IMR-90 (cell line): ENCODE data around the gene PCBP3. TPM values are rescaled to one million over a fixed set of nuclear protein-coding genes. Genes with fewer than 3 reads are reported as not detected.

Source experiments
- ATAC-seq: fragments of 200-7000 bp; cut with Tn5 transposase; 2 replicates; pipeline ENCODE4 v1.9.1; 2020; ENCODE audit warnings: low read depth, mild to moderate bottlenecking, moderate library complexity
- BruUV-seq: library from RNA; stranded (reverse); fragments of 400-500 nt; replicated peaks from 2 replicates; lab custom pipeline; 2021; lab: Mats Ljungman, UMichigan
- CTCF ChIA-PET: fragments of 300-600 bp; formaldehyde crosslinking; extraction: SDS; loops from one replicate; lab custom pipeline; 2021; ENCODE audit warnings: antibody characterized with exemption; lab: Yijun Ruan, JAX
- POLR2A ChIA-PET: fragments of 300-600 bp; sonication (Branson Sonifier 250); formaldehyde crosslinking; loops from one replicate; lab custom pipeline; 2022; ENCODE audit warnings: antibody characterized with exemption; ENCODE audit not compliant: unreplicated experiment; lab: Charles Lee
- DNase-seq: peaks from one replicate; pipeline ENCODE4 v3.0.0; 2013
- H2AFZ ChIP-seq: replicated peaks from 2 replicates; pipeline ENCODE3; 2013; ENCODE audit warnings: low read length, mild to moderate bottlenecking; ENCODE audit not compliant: poor library complexity
- H2AK5ac ChIP-seq: 2 replicates; pipeline ENCODE4 v1.6.1; 2013; ENCODE audit warnings: low read depth, low read length, inconsistent platforms
- H2AK9ac ChIP-seq: replicated peaks from 2 replicates; pipeline ENCODE3; 2013; ENCODE audit warnings: mild to moderate bottlenecking, low read depth, low read length, moderate library complexity; ENCODE audit not compliant: poor library complexity
- H2BK120ac ChIP-seq: 2 replicates; pipeline ENCODE4 v1.6.1; 2013; ENCODE audit warnings: low read depth, low read length, inconsistent platforms
- H2BK15ac ChIP-seq: 3 replicates; pipeline ENCODE4 v1.6.1; 2013; ENCODE audit warnings: low read depth, low read length, inconsistent platforms
- H2BK20ac ChIP-seq: 2 replicates; pipeline ENCODE4 v1.6.1; 2013; ENCODE audit warnings: low read depth, mild to moderate bottlenecking, inconsistent platforms, low read length, moderate library complexity
- H2BK5ac ChIP-seq: 2 replicates; pipeline ENCODE4 v1.6.1; 2013; ENCODE audit warnings: mild to moderate bottlenecking, low read depth, low read length, inconsistent platforms; ENCODE audit not compliant: poor library complexity, severe bottlenecking
- H3K14ac ChIP-seq: replicated peaks from 2 replicates; pipeline ENCODE4 v1.6.1; 2013; ENCODE audit warnings: low read depth, low read length, inconsistent platforms
- H3K18ac ChIP-seq: 2 replicates; pipeline ENCODE4 v1.6.1; 2013; ENCODE audit warnings: low read depth, low read length, control low read depth
- H3K23ac ChIP-seq: 2 replicates; pipeline ENCODE4 v1.6.1; 2013; ENCODE audit warnings: low read depth, low read length, inconsistent platforms
- H3K27ac ChIP-seq: 2 replicates; pipeline ENCODE4 v1.5.1; 2013; ENCODE audit warnings: mild to moderate bottlenecking, control low read depth, low read length; ENCODE audit not compliant: insufficient read depth
- H3K27me3 ChIP-seq: 2 replicates; pipeline ENCODE4 v1.6.1; 2013; ENCODE audit warnings: low read length; ENCODE audit not compliant: control insufficient read depth, insufficient read depth
- H3K36me3 ChIP-seq: 2 replicates; pipeline ENCODE4 v1.6.1; 2013; ENCODE audit warnings: low read length, mixed read lengths; ENCODE audit not compliant: control insufficient read depth, insufficient read depth
- H3K4ac ChIP-seq: 2 replicates; pipeline ENCODE4 v1.6.1; 2013; ENCODE audit warnings: low read depth, low read length, inconsistent platforms
- H3K4me1 ChIP-seq: 2 replicates; pipeline ENCODE4 v1.6.1; 2013; ENCODE audit warnings: low read length, mixed read lengths; ENCODE audit not compliant: control insufficient read depth, insufficient read depth
- H3K4me2 ChIP-seq: 2 replicates; pipeline ENCODE4 v1.6.1; 2013; ENCODE audit warnings: low read depth, mild to moderate bottlenecking, control low read depth, low read length, moderate library complexity
- H3K4me3 ChIP-seq: 2 replicates; pipeline ENCODE4 v1.5.1; 2013; ENCODE audit warnings: low read depth, mild to moderate bottlenecking, control low read depth, low read length, moderate library complexity; ENCODE audit not compliant: insufficient read depth
- H3K56ac ChIP-seq: 2 replicates; pipeline ENCODE4 v1.6.1; 2013; ENCODE audit warnings: low read length, inconsistent platforms; ENCODE audit not compliant: insufficient read depth; ENCODE audit errors: extremely low read depth
- H3K79me1 ChIP-seq, 2 experiments: 2 replicates each; pipeline ENCODE4 v1.6.1; 2013; ENCODE audit warnings: low read length in 2 of 2, inconsistent platforms in 1 of 2, low read depth in 1 of 2
- H3K9ac ChIP-seq: 2 replicates; pipeline ENCODE4 v1.6.1; 2013; ENCODE audit warnings: low read depth, low read length, control low read depth
- H3K9me1 ChIP-seq: 2 replicates; pipeline ENCODE4 v1.6.1; 2013; ENCODE audit warnings: low read length, inconsistent platforms; ENCODE audit not compliant: insufficient read depth
- H3K9me3 ChIP-seq: 2 replicates; pipeline ENCODE4 v1.6.1; 2013; ENCODE audit warnings: low read length; ENCODE audit not compliant: control insufficient read depth, insufficient read depth
- H4K20me1 ChIP-seq: 2 replicates; pipeline ENCODE4 v1.6.1; 2013; ENCODE audit warnings: low read length, inconsistent platforms; ENCODE audit not compliant: insufficient read depth
- H4K5ac ChIP-seq: 2 replicates; pipeline ENCODE4 v1.6.1; 2013; ENCODE audit warnings: mild to moderate bottlenecking, low read depth, low read length, control low read depth
- H4K8ac ChIP-seq, 2 experiments: 2 replicates each; pipeline ENCODE4 v1.6.1; 2013; ENCODE audit warnings: low read depth in 2 of 2, low read length in 2 of 2, control low read depth in 1 of 2, inconsistent platforms in 1 of 2
- H4K91ac ChIP-seq: 2 replicates; pipeline ENCODE4 v1.6.1; 2013; ENCODE audit warnings: low read depth, low read length, inconsistent platforms; ENCODE audit not compliant: insufficient read depth
- FOS ChIP-seq: fragments of 150-350 bp; IDR thresholded peaks from 2 replicates; pipeline ENCODE4 v1.6.1; 2016; ENCODE audit warnings: low read depth, low read length
- MAFK ChIP-seq: IDR thresholded peaks from 2 replicates; pipeline ENCODE4 v1.6.1; 2012; ENCODE audit warnings: low read depth, low read length, improper control_type of control experiment
- MXI1 ChIP-seq: IDR thresholded peaks from 2 replicates; pipeline ENCODE4 v1.6.1; 2012; ENCODE audit warnings: low read depth, mild to moderate bottlenecking, low read length, moderate library complexity, borderline replicate concordance
- RCOR1 ChIP-seq: IDR thresholded peaks from 2 replicates; pipeline ENCODE4 v1.6.1; 2012; ENCODE audit warnings: mild to moderate bottlenecking, low read length, improper control_type of control experiment; ENCODE audit not compliant: insufficient replicate concordance
- RFX5 ChIP-seq: IDR thresholded peaks from 2 replicates; pipeline ENCODE4 v1.8.0; 2012; ENCODE audit warnings: low read depth, mild to moderate bottlenecking, low read length, moderate library complexity
- SMC3 ChIP-seq: fragments of 150-350 bp; IDR thresholded peaks from 2 replicates; pipeline ENCODE4 v1.6.1; 2016; ENCODE audit warnings: low read depth, mild to moderate bottlenecking, antibody characterized with exemption, low read length, moderate library complexity
- WGBS, 2 experiments: methylation state at CpG; one replicate each; pipeline versions ENCODE4 v1.1.5 to v1.1.7; 2013; ENCODE audit warnings: missing lambda C conversion rate in 2 of 2; ENCODE audit not compliant: insufficient read length in 1 of 2; ENCODE audit errors: extremely low coverage in 2 of 2; 5-methylcytosine and 5-hydroxymethylcytosine counted together
- dilution Hi-C: fragments of 300-500 bp; cut with HindIII; formaldehyde crosslinking; loops from one replicate; pipeline ENCODE4 v1.14.3; 2018; ENCODE audit warnings: low sequenced_read_pairs; ENCODE audit not compliant: unreplicated experiment
- in situ Hi-C: fragments of 300-500 bp; cut with MboI; formaldehyde crosslinking; loops from 3 replicates; pipeline ENCODE4 v1.14.3; 2019; ENCODE audit warnings: low sequenced_read_pairs, inconsistent platforms, mixed read lengths
- intact Hi-C: fragments of 100-400 bp; cut with micrococcal nuclease; formaldehyde crosslinking; loops from 2 replicates; pipeline ENCODE4 v1.10.0; 2022
- polyA plus RNA-seq, 3 experiments: library from polyadenylated mRNA; depleted of rRNA; stranded (reverse); fragments of >200 nt; gene quantifications; 2 replicates each; pipeline ENCODE4 v1.2.3, GENCODE V29; 2012; ENCODE audit warnings: low replicate concordance in 1 of 3
- total RNA-seq: library from RNA; depleted of rRNA; stranded (reverse); fragments of >200 nt; gene quantifications from 2 replicates; pipeline ENCODE4 v1.2.3, GENCODE V29; 2012
- TF ChIP-seq, protein P1 (sequence below): conservative IDR thresholded peaks from 2 replicates; pipeline ENCODE4 v1.5.1; 2012; ENCODE audit warnings: mild to moderate bottlenecking, low read depth, low read length, improper control_type of control experiment
- TF ChIP-seq, protein P2 (sequence below): fragments of 150-350 bp; IDR thresholded peaks from 2 replicates; pipeline ENCODE4 v1.6.1; 2017; ENCODE audit warnings: mild to moderate bottlenecking, antibody characterized with exemption, low read length, low read depth
- TF ChIP-seq, protein P3 (sequence below): fragments of 150-350 bp; IDR thresholded peaks from 2 replicates; pipeline ENCODE4 v1.6.1; 2016; ENCODE audit warnings: low read depth, mild to moderate bottlenecking, low read length, moderate library complexity, borderline replicate concordance

PCBP3 gene
- total and polyA plus RNA-seq, 2 of the 4 experiments (the other 2 are of a cell fraction): 2.9 to 3.9 TPM

DNA sequence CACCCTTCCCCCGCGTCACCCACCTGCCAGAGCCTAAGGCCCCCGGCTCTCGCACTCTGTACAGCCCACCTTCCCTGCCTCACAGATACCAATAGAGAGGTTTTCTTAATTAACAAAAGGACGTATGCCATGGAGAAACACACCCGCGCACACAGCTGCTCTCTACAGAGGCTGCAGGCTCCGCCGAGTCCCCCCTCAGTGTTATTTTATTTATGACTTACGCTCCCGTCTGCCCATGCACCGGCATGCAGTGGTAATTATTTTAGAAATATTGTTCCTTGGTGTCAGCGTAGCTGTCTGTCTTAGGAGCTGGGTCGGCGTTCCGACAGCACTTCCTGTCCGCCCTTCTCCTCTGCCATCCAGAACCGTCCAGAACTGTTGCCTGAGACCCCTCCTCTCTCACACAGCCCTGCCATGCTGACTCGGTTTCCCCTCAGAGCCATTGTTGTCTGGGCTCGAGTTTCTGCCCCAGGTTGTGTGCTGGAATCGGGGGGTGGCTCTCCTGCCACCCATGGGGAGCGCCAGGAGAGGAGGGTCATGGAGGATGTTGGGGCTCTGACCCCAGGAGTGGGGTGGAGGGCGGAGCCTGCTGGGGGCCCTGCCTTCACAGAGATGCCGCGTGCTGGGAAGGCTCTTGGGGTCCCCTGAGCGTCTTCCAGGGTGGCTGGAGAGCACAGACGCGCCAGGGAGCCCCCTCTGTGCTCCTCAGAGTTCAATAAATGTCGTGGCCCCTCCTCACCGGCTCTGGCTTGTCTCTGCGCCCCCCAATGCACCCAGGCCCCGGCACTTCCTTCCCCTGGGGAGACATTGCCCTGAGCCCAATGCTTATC, 298.4 kb downstream of the PCBP3 start (continued):
- no peak for TF ChIP-seq RCOR1

DNA sequence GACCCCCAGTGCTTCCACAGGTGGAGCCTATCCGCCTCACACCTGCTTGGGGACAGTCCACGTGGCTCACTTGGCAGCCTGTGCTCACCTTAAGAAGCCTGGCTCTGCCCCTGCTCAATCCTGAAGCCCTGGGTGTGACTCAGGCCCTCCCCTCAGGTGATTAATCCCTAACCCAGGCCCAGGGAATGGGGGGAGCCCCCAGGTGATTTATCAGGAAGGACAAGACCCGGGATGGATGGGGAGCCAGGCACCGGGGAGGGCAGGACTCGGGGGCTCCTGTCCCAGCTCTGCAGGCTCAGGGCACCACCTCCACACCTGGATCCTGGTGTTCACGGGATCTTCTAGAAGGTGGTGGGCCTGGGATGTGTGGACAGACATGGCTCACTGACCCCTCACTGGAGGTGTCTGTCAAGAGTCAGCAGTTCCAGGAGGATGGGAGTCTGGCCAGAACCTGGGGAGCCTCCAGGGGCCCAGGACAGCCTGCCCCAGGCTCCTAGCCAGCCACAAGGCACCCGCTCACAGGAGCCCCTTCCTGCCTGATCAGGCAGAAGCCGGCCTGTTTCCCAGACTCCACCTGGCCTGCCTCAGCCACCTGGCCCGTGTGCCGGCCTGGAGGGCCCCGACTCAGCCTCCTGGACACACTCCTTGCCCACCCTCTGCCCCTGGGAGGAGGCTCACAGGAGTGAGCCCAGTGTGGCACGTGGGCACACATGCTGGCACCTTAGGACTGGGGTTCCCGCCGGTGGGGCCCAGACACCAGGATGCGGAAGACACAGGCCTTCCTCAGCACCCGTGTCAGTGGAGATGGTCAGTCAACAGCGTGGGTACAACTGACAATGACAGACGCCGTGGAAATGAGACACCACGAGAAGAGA, 299.5 kb downstream of the PCBP3 start:
- BruUV-seq: no TSS peak
- no peaks in the 10 kb centered on the region for H4K20me1 ChIP-seq
- H4K8ac ChIP-seq: no peak overlapping the region
- H3K4me1 ChIP-seq: no peaks in the 10 kb centered on the region
- H2BK5ac ChIP-seq: no peak overlapping the region
- no peak overlapping the region for H3K9ac ChIP-seq
- no peak overlapping the region for H3K27ac ChIP-seq
- H3K79me1 ChIP-seq: no peaks in the 10 kb centered on the region
- ATAC-seq (no peak), DNase-seq (no peak)
- CTCF ChIA-PET: no interaction called here
- H2BK120ac ChIP-seq: no peak overlapping the region
- no peak overlapping the region for H4K91ac ChIP-seq
- no peak overlapping the region for H3K4me2 ChIP-seq
- H2BK20ac ChIP-seq: no peak overlapping the region
- H3K14ac ChIP-seq: no peak overlapping the region
- H3K36me3 ChIP-seq: no peaks in the 10 kb centered on the region
- no peak overlapping the region for H2AK5ac ChIP-seq
- no peak overlapping the region for H3K4me3 ChIP-seq
- no peak overlapping the region for H2BK15ac ChIP-seq
- H3K18ac ChIP-seq: no peak overlapping the region
- no peaks in the 10 kb centered on the region for H3K9me3 ChIP-seq
- H2AK9ac ChIP-seq: no peak overlapping the region
- H3K4ac ChIP-seq: no peak overlapping the region
- H3K56ac ChIP-seq: no peak overlapping the region
- POLR2A ChIA-PET: no interaction called here
- no peaks in the 10 kb centered on the region for H3K9me1 ChIP-seq
- in situ Hi-C loops (no loop called here), dilution Hi-C loops (no loop called here), intact Hi-C loops (no loop called here)
- H3K23ac ChIP-seq: no peak overlapping the region
- H2AFZ ChIP-seq: peak overlapping the region; percentile 23
- H3K27me3 ChIP-seq: no peaks in the 10 kb centered on the region; the same call in 1 of the 2 replicates
- WGBS, 2 experiments: 79% methylated on average over 8 of the region's 20 CpGs; no CpG with 5 or more reads in 1 of the 2 experiments
- H4K5ac ChIP-seq: no peak overlapping the region
- TF ChIP-seq MAFK (no peak), FOS (no peak), RFX5 (no peak), RCOR1 (no peak), SMC3 (no peak), MXI1 (no peak)
- TF ChIP-seq, protein P1, sequence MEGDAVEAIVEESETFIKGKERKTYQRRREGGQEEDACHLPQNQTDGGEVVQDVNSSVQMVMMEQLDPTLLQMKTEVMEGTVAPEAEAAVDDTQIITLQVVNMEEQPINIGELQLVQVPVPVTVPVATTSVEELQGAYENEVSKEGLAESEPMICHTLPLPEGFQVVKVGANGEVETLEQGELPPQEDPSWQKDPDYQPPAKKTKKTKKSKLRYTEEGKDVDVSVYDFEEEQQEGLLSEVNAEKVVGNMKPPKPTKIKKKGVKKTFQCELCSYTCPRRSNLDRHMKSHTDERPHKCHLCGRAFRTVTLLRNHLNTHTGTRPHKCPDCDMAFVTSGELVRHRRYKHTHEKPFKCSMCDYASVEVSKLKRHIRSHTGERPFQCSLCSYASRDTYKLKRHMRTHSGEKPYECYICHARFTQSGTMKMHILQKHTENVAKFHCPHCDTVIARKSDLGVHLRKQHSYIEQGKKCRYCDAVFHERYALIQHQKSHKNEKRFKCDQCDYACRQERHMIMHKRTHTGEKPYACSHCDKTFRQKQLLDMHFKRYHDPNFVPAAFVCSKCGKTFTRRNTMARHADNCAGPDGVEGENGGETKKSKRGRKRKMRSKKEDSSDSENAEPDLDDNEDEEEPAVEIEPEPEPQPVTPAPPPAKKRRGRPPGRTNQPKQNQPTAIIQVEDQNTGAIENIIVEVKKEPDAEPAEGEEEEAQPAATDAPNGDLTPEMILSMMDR: no peak
- TF ChIP-seq, protein P2, sequence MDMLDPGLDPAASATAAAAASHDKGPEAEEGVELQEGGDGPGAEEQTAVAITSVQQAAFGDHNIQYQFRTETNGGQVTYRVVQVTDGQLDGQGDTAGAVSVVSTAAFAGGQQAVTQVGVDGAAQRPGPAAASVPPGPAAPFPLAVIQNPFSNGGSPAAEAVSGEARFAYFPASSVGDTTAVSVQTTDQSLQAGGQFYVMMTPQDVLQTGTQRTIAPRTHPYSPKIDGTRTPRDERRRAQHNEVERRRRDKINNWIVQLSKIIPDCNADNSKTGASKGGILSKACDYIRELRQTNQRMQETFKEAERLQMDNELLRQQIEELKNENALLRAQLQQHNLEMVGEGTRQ: no peak
- TF ChIP-seq, protein P3, sequence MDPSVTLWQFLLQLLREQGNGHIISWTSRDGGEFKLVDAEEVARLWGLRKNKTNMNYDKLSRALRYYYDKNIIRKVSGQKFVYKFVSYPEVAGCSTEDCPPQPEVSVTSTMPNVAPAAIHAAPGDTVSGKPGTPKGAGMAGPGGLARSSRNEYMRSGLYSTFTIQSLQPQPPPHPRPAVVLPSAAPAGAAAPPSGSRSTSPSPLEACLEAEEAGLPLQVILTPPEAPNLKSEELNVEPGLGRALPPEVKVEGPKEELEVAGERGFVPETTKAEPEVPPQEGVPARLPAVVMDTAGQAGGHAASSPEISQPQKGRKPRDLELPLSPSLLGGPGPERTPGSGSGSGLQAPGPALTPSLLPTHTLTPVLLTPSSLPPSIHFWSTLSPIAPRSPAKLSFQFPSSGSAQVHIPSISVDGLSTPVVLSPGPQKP: no peak
